A673 (cell line): ENCODE measurements around the gene PRKCH.

Experiments used
- CTCF ChIP-seq: fragments of 300-800, 200-600 bp; sonication (generic); conservative IDR thresholded peaks from 2 replicates; pipeline ENCODE4 v1.5.1; 2017; ENCODE audit warnings: low read depth, mild to moderate bottlenecking, antibody characterized with exemption, low read length, moderate library complexity, mixed read lengths
- EZH2 ChIP-seq: fragments of 200-600 bp; sonication (generic); IDR thresholded peaks from 2 replicates; pipeline ENCODE4 v1.6.1; 2017; ENCODE audit warnings: borderline replicate concordance, low read depth, mild to moderate bottlenecking, mixed read lengths, antibody characterized with exemption, low read length; ENCODE audit not compliant: poor library complexity, severe bottlenecking

- TF ChIP-seq CTCF (no peak), EZH2 (no peak)
Measured at GRCh38 chr14:61463664-61464285, 142.4 kb downstream of the PRKCH start.
